Gastroesophageal sphincter (tissue), 3 donors: ENCODE measurements around the gene C9orf85.

Experiments
- POLR2A ChIP-seq, 2 donors: fragments of 450-650 bp; IDR thresholded peaks; one replicate each; pipeline ENCODE4 v1.6.1; 2017; ENCODE audit warnings: antibody characterized with exemption in 2 of 2, mild to moderate bottlenecking in 2 of 2, moderate library complexity in 1 of 2
- POLR2AphosphoS5 ChIP-seq: sonication (generic); formaldehyde crosslinking; IDR thresholded peaks from one replicate; pipeline ENCODE4 v1.6.1; 2017; ENCODE audit warnings: antibody characterized with exemption
- TF ChIP-seq, protein P1 (sequence below), 4 experiments: fragments of 200-600 bp in 2 of 4; fragments of 450-650 bp in 2 of 4; sonication (generic) in 1 of 4; IDR thresholded peaks; one replicate each; pipeline ENCODE4 v1.5.1; 2017 to 2019; ENCODE audit warnings: antibody characterized with exemption in 4 of 4, mild to moderate bottlenecking in 2 of 4, moderate library complexity in 2 of 4

DNA sequence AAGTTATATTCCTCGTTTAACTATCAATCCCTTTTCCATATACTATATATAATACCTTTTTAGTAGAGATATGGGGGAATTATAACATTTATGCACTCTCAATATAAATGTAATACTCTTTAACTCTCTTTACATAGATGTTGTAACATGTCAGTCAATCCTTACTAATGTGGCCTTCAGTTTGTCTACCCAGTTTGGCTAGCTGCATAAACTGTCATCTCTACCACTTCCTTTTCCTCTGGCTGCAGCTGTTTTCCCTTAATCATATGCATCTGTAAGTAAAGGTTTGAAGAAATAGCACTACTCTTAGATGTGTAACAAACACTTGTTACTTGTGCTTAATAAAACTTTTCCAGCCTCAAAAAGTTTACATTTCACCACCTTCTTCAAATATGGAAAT lies 13.9 kb upstream of the C9orf85 start:
- TF ChIP-seq, protein P1, sequence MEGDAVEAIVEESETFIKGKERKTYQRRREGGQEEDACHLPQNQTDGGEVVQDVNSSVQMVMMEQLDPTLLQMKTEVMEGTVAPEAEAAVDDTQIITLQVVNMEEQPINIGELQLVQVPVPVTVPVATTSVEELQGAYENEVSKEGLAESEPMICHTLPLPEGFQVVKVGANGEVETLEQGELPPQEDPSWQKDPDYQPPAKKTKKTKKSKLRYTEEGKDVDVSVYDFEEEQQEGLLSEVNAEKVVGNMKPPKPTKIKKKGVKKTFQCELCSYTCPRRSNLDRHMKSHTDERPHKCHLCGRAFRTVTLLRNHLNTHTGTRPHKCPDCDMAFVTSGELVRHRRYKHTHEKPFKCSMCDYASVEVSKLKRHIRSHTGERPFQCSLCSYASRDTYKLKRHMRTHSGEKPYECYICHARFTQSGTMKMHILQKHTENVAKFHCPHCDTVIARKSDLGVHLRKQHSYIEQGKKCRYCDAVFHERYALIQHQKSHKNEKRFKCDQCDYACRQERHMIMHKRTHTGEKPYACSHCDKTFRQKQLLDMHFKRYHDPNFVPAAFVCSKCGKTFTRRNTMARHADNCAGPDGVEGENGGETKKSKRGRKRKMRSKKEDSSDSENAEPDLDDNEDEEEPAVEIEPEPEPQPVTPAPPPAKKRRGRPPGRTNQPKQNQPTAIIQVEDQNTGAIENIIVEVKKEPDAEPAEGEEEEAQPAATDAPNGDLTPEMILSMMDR (IDR thresholded peaks at IDR 0.05) = no peak
- TF ChIP-seq POLR2A (IDR thresholded peaks at IDR 0.05) = no peak
- TF ChIP-seq POLR2AphosphoS5 = no peak
